Measurements from ENCODE around the gene MZB1.

MZB1 gene

GRCh38 chr5:139341689-139342422 is 47.9 kb downstream of the MZB1 start, which contains the start of gene PAIP2:
TSS of gene PAIP2 (plus strand) at chr5:139341854. CDS start at chr5:139363785, 21,931 bp downstream.
- TF ChIP-seq CTCF (conservative IDR thresholded peaks at IDR 0.05; ENCODE audit: low read depth, low read length): peak; percentile 78
- DNase-seq (ENCODE audit: low read depth): peak; percentile 99
- peak within 1 kb of the TSS; percentile 100 for H3K4me3 ChIP-seq (ENCODE audit: low read depth, low read length)

GRCh38 chr5:139341187-139341688 is 48.5 kb downstream of the MZB1 start:
- peak overlapping the region; percentile 100 for H3K4me3 ChIP-seq (ENCODE audit: low read depth, low read length)
- TF ChIP-seq CTCF (conservative IDR thresholded peaks at IDR 0.05; ENCODE audit: low read depth, low read length): no peak
- no peak for DNase-seq (ENCODE audit: low read depth)

- DNase-seq (ENCODE audit: low read depth): no peak
- no peak for TF ChIP-seq CTCF (conservative IDR thresholded peaks at IDR 0.05; ENCODE audit: low read depth, low read length)
- H3K4me3 ChIP-seq (ENCODE audit: low read depth, low read length): no peak overlapping the region
Observed at GRCh38 chr5:139340051-139340450, 49.7 kb downstream of the MZB1 start.

Data from choroid plexus epithelial cell (primary cell).